Endothelial cell of umbilical vein (primary cell): Measurements from ENCODE around the gene PSMB2. TPM values are rescaled to one million over a fixed set of nuclear protein-coding genes. Genes with fewer than 3 reads are reported as not detected.

Experiments
- BruUV-seq: library from RNA; stranded (reverse); fragments of 400-500 nt; replicated peaks from 2 replicates; lab custom pipeline; 2021; lab: Mats Ljungman, UMichigan
- CTCF ChIA-PET: fragments of 300-600, 350-600 bp; sonication (Branson Sonifier 250); formaldehyde crosslinking; loops from one replicate; lab custom pipeline; 2021; ENCODE audit warnings: antibody characterized with exemption, inconsistent platforms; lab: Charles Lee
- POLR2A ChIA-PET: fragments of 300-600, 350-600 bp; sonication (Branson Sonifier 250); formaldehyde crosslinking; loops from one replicate; lab custom pipeline; 2021; ENCODE audit warnings: antibody characterized with exemption, inconsistent platforms; lab: Charles Lee
- DNase-seq: peaks from one replicate; pipeline ENCODE4 v3.0.0-alpha.2; 2011; ENCODE audit warnings: low read depth, low spot score
- FAIRE-seq: peaks from 2 replicates; lab custom pipeline; 2011; peaks lifted over from hg19 to GRCh38; lab: Jason Lieb, UNC
- H2AFZ ChIP-seq: 2 replicates; pipeline ENCODE4 v1.6.0; 2012; ENCODE audit warnings: low read depth, low read length, control low read depth, inconsistent platforms
- H3K27ac ChIP-seq: 2 replicates; pipeline ENCODE4 v1.5.1; 2011; ENCODE audit warnings: low read depth, mild to moderate bottlenecking, control low read depth, low read length, moderate library complexity; ENCODE audit not compliant: insufficient read depth
- H3K27me3 ChIP-seq, 2 experiments: 2 replicates each; pipeline versions ENCODE4 v1.6.0 to v1.6.1; 2011; ENCODE audit warnings: low read length in 2 of 2, mixed read lengths in 1 of 2; ENCODE audit not compliant: control insufficient read depth in 2 of 2, insufficient read depth in 2 of 2
- H3K36me3 ChIP-seq, 2 experiments: 2 replicates in 1 of 2; 3 replicates in 1 of 2; pipeline ENCODE4 v1.5.1; 2011; ENCODE audit warnings: low read length in 2 of 2, mild to moderate bottlenecking in 1 of 2, moderate library complexity in 1 of 2; ENCODE audit not compliant: control insufficient read depth in 2 of 2, insufficient read depth in 2 of 2; ENCODE audit errors: extremely low read depth in 1 of 2
- H3K4me1 ChIP-seq: 3 replicates; pipeline ENCODE4 v1.5.1; 2011; ENCODE audit warnings: mild to moderate bottlenecking, low read length; ENCODE audit not compliant: control insufficient read depth, insufficient read depth; ENCODE audit errors: extremely low read depth
- H3K4me2 ChIP-seq: 2 replicates; pipeline ENCODE4 v1.6.1; 2011; ENCODE audit warnings: low read length, control low read depth, mixed read lengths; ENCODE audit not compliant: insufficient read depth
- H3K4me3 ChIP-seq, 3 experiments: fragments of 200-600 bp in 1 of 3; sonication (generic), shearing (Covaris generic) in 1 of 3; replicated peaks in 1 of 3; 2 replicates each; pipeline ENCODE4 v1.5.1; 2011 to 2016; ENCODE audit warnings: control low read depth in 3 of 3, low read length in 3 of 3, mild to moderate bottlenecking in 2 of 3, inconsistent platforms in 1 of 3, low read depth in 1 of 3, moderate library complexity in 1 of 3; ENCODE audit not compliant: insufficient read depth in 1 of 3
- H3K79me2 ChIP-seq: 2 replicates; pipeline ENCODE4 v1.6.0; 2012; ENCODE audit warnings: low read length, inconsistent platforms; ENCODE audit not compliant: control insufficient read depth, insufficient read depth
- H3K9ac ChIP-seq: replicated peaks from 2 replicates; pipeline ENCODE3; 2011; ENCODE audit warnings: low read length, control low read depth; ENCODE audit not compliant: insufficient read depth; ENCODE audit errors: extremely low read depth
- H3K9me1 ChIP-seq: replicated peaks from 3 replicates; pipeline ENCODE4 v1.6.0; 2011; ENCODE audit warnings: mild to moderate bottlenecking, low read length; ENCODE audit not compliant: control insufficient read depth, insufficient read depth; ENCODE audit errors: extremely low read depth
- H3K9me3 ChIP-seq: replicated peaks from 2 replicates; pipeline ENCODE4 v1.5.1; 2012; ENCODE audit warnings: low read length, inconsistent platforms; ENCODE audit not compliant: control insufficient read depth, insufficient read depth
- H4K20me1 ChIP-seq: replicated peaks from 2 replicates; pipeline ENCODE3; 2011; ENCODE audit warnings: mild to moderate bottlenecking, low read length; ENCODE audit not compliant: control insufficient read depth, insufficient read depth; ENCODE audit errors: extremely low read depth
- EZH2 ChIP-seq: IDR thresholded peaks from 2 replicates; pipeline ENCODE4 v1.6.1; 2012; ENCODE audit warnings: borderline replicate concordance, low read depth, mild to moderate bottlenecking, moderate library complexity, low read length, inconsistent platforms; ENCODE audit not compliant: severe bottlenecking
- FOS ChIP-seq: IDR thresholded peaks from 2 replicates; pipeline ENCODE4 v1.6.1; 2011; ENCODE audit warnings: mild to moderate bottlenecking, low read length, moderate library complexity, borderline replicate concordance; ENCODE audit not compliant: insufficient read depth
- GATA2 ChIP-seq: IDR thresholded peaks from 2 replicates; pipeline ENCODE4 v1.7.0; 2011; ENCODE audit warnings: low read depth, mild to moderate bottlenecking, moderate library complexity, mixed read lengths, low read length; ENCODE audit not compliant: insufficient read length, insufficient read depth
- JUN ChIP-seq: IDR thresholded peaks from 2 replicates; pipeline ENCODE4 v1.6.1; 2011; ENCODE audit warnings: borderline replicate concordance, low read depth; ENCODE audit not compliant: insufficient read length, insufficient read depth
- MYC ChIP-seq: IDR thresholded peaks from one replicate; pipeline ENCODE4 v1.6.1; 2011; ENCODE audit warnings: mild to moderate bottlenecking, low read depth, low read length
- POLR2A ChIP-seq: IDR thresholded peaks from 2 replicates; pipeline ENCODE4 v1.6.1; 2012; ENCODE audit warnings: low read depth, mild to moderate bottlenecking, control low read depth, low read length
- POLR2AphosphoS5 ChIP-seq: IDR thresholded peaks from 2 replicates; pipeline ENCODE4 v1.6.1; 2012; ENCODE audit warnings: low read depth, mild to moderate bottlenecking, control low read depth, low read length, moderate library complexity; ENCODE audit not compliant: insufficient read depth
- dilution Hi-C: fragments of 300-500 bp; cut with MboI; formaldehyde crosslinking; loops from one replicate; pipeline ENCODE4 v1.15.0; 2019; ENCODE audit warnings: low sequenced_read_pairs; ENCODE audit not compliant: extremely low pct_ligation_motif_present
- intact Hi-C: fragments of 100-400 bp; cut with micrococcal nuclease; formaldehyde crosslinking; loops from one replicate; pipeline ENCODE4 v1.10.0; 2022
- polyA plus RNA-seq, 4 experiments: library from polyadenylated mRNA; depleted of rRNA in 3 of 4; stranded (reverse) in 3 of 4; unstranded in 1 of 4; fragments of >200 nt; gene quantifications; 2 replicates each; pipeline versions ENCODE4 v1.2.1 to v1.2.3, GENCODE V29; 2011 to 2012; ENCODE audit warnings: missing spikeins in 1 of 4
- total RNA-seq: library from RNA; stranded (reverse); gene quantifications from 2 replicates; pipeline ENCODE4 v1.2.3, GENCODE V29; 2021
- TF ChIP-seq, protein P1 (sequence below), 2 donors: IDR thresholded peaks; 1 replicate in 1 of 2; 2 replicates in 1 of 2; pipeline ENCODE4 v1.5.1; 2011; ENCODE audit warnings: low read length in 2 of 2, mild to moderate bottlenecking in 2 of 2, moderate library complexity in 2 of 2, control low read depth in 1 of 2, inconsistent platforms in 1 of 2, low read depth in 1 of 2; ENCODE audit not compliant: insufficient read depth in 1 of 2; ENCODE audit errors: extremely low read depth in 1 of 2
- TF ChIP-seq, protein P2 (sequence below): IDR thresholded peaks from 2 replicates; pipeline ENCODE4 v1.6.1; 2011; ENCODE audit not compliant: insufficient read depth, insufficient read length

Gene PSMB2
- total and polyA plus RNA-seq, 2 donors (not counting 3 experiments of a cell fraction or from before 2014, with no cell fraction given), result 93.6 to 118 TPM

DNA sequence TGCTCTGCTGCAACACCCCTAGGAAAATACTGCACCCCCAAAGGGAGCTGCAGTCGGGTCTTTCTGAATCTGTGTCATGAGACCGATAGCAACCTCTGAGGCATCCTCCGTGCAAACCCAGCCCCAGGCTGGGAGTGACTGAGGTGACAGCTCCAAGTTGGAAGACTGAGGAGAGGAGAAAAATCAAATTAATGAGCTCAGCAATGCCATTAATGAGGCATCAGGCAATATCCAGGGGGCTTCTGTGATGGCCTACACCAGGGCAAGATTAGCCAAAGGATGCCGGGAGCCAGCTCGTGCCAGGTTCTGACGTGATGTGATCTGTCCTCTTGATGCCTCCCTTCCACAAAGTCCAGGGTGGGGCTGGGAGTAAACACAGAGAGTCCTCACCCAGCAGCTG is 30.8 kb upstream of the PSMB2 start:
- no peak overlapping the region for H3K9ac ChIP-seq
- H4K20me1 ChIP-seq, result no peaks in the 10 kb centered on the region
- no peaks in the 10 kb centered on the region for H3K9me1 ChIP-seq
- POLR2A ChIA-PET, result no interaction called here
- no peaks in the 10 kb centered on the region for H3K36me3 ChIP-seq
- no peak overlapping the region for H3K4me3 ChIP-seq
- H3K79me2 ChIP-seq, result no peaks in the 10 kb centered on the region
- dilution Hi-C loops, result no loop called here
- CTCF ChIA-PET, result interaction anchor here (1.0 to 1.6 kb wide), 3 partner anchors 9 to 55 kb away, joined by 3 to 4 read pairs (median 3); no protein-coding TSS in a partner anchor
- TF ChIP-seq MYC (no peak), POLR2A (no peak), EZH2 (no peak), POLR2AphosphoS5 (no peak), JUN (no peak), GATA2 (no peak), FOS (no peak)
- TF ChIP-seq, protein P1, sequence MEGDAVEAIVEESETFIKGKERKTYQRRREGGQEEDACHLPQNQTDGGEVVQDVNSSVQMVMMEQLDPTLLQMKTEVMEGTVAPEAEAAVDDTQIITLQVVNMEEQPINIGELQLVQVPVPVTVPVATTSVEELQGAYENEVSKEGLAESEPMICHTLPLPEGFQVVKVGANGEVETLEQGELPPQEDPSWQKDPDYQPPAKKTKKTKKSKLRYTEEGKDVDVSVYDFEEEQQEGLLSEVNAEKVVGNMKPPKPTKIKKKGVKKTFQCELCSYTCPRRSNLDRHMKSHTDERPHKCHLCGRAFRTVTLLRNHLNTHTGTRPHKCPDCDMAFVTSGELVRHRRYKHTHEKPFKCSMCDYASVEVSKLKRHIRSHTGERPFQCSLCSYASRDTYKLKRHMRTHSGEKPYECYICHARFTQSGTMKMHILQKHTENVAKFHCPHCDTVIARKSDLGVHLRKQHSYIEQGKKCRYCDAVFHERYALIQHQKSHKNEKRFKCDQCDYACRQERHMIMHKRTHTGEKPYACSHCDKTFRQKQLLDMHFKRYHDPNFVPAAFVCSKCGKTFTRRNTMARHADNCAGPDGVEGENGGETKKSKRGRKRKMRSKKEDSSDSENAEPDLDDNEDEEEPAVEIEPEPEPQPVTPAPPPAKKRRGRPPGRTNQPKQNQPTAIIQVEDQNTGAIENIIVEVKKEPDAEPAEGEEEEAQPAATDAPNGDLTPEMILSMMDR (IDR thresholded peaks at IDR 0.05; ENCODE audit: extremely low read depth in 1 of 2, insufficient read depth in 1 of 2, low read depth in 1 of 2, low read length in 2 of 2), result no peak
- TF ChIP-seq, protein P2, sequence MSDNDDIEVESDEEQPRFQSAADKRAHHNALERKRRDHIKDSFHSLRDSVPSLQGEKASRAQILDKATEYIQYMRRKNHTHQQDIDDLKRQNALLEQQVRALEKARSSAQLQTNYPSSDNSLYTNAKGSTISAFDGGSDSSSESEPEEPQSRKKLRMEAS, result no peak
- DNase-seq, result no peak
- intact Hi-C loops, result no loop called here
- peaks cover 9 to 18% of the 10 kb centered on the region in 2 experiments for H3K27me3 ChIP-seq
- no peaks in the 10 kb centered on the region for H3K9me3 ChIP-seq
- no peak overlapping the region for H3K27ac ChIP-seq
- H3K4me2 ChIP-seq, result no peak overlapping the region
- no TSS peak for BruUV-seq
- no peak for FAIRE-seq
- H2AFZ ChIP-seq, result no peak overlapping the region
- no peaks in the 10 kb centered on the region for H3K4me1 ChIP-seq
